Astrocyte (in vitro differentiated cells and primary cell): ENCODE data around the gene GABBR2. TPM values are rescaled to one million over a fixed set of nuclear protein-coding genes. Genes with fewer than 3 reads are reported as not detected.

Experiments
- DNase-seq: peaks from one replicate; pipeline ENCODE4 v3.0.0-alpha.2; 2010; ENCODE audit warnings: low read depth
- FAIRE-seq: peaks from 2 replicates; lab custom pipeline; 2011; peaks lifted over from hg19 to GRCh38; lab: Jason Lieb, UNC
- H2AFZ ChIP-seq: 2 replicates; pipeline ENCODE4 v1.6.0; 2012; ENCODE audit warnings: low read depth, low read length, inconsistent platforms
- H3K27ac ChIP-seq: 2 replicates; pipeline ENCODE4 v1.5.1; 2011; ENCODE audit warnings: low read depth, low read length, inconsistent platforms
- H3K27me3 ChIP-seq: 2 replicates; pipeline ENCODE4 v1.6.0; 2011; ENCODE audit warnings: low read length, inconsistent platforms; ENCODE audit not compliant: insufficient read depth
- H3K36me3 ChIP-seq: 2 replicates; pipeline ENCODE4 v1.5.1; 2011; ENCODE audit warnings: low read length, inconsistent platforms; ENCODE audit not compliant: insufficient read depth
- H3K4me1 ChIP-seq: 2 replicates; pipeline ENCODE4 v1.5.1; 2011; ENCODE audit warnings: low read length, inconsistent platforms; ENCODE audit not compliant: insufficient read depth
- H3K4me2 ChIP-seq: 2 replicates; pipeline ENCODE4 v1.6.0; 2012; ENCODE audit warnings: low read length, inconsistent platforms
- H3K4me3 ChIP-seq: 2 replicates; pipeline ENCODE4 v1.5.1; 2011; ENCODE audit warnings: low read depth, mild to moderate bottlenecking, low read length, inconsistent platforms; ENCODE audit not compliant: insufficient read depth
- H3K79me2 ChIP-seq: 2 replicates; pipeline ENCODE4 v1.6.0; 2012; ENCODE audit warnings: mild to moderate bottlenecking, low read length, inconsistent platforms; ENCODE audit not compliant: insufficient read depth
- H3K9ac ChIP-seq: 2 replicates; pipeline ENCODE4 v1.6.0; 2012; ENCODE audit warnings: mild to moderate bottlenecking, low read length, inconsistent platforms
- H3K9me3 ChIP-seq: 2 replicates; pipeline ENCODE4 v1.5.1; 2012; ENCODE audit warnings: low read depth, mild to moderate bottlenecking, low read length, inconsistent platforms; ENCODE audit not compliant: insufficient read depth
- H4K20me1 ChIP-seq: 2 replicates; pipeline ENCODE4 v1.6.0; 2012; ENCODE audit warnings: low read length, inconsistent platforms; ENCODE audit not compliant: insufficient read depth
- H3K27ac Mint-ChIP-seq: one replicate; pipeline ENCODE4 v1.8.0; 2021; ENCODE audit warnings: mild to moderate bottlenecking, mixed read lengths; ENCODE audit not compliant: unreplicated experiment
- H3K27me3 Mint-ChIP-seq: one replicate; pipeline ENCODE4 v1.8.0; 2021; ENCODE audit warnings: low read depth, mixed read lengths; ENCODE audit not compliant: unreplicated experiment
- H3K36me3 Mint-ChIP-seq: one replicate; pipeline ENCODE4 v1.8.0; 2021; ENCODE audit warnings: low read depth, mixed read lengths; ENCODE audit not compliant: unreplicated experiment
- H3K4me1 Mint-ChIP-seq: one replicate; pipeline ENCODE4 v1.8.0; 2021; ENCODE audit warnings: low read depth, mixed read lengths; ENCODE audit not compliant: unreplicated experiment
- H3K4me3 Mint-ChIP-seq: one replicate; pipeline ENCODE4 v1.8.0; 2021; ENCODE audit warnings: mild to moderate bottlenecking, moderate library complexity, mixed read lengths; ENCODE audit not compliant: unreplicated experiment
- H3K9me3 Mint-ChIP-seq: one replicate; pipeline ENCODE4 v1.8.0; 2021; ENCODE audit warnings: mild to moderate bottlenecking, mixed read lengths; ENCODE audit not compliant: unreplicated experiment
- EZH2 ChIP-seq: IDR thresholded peaks from 2 replicates; pipeline ENCODE4 v1.6.1; 2012; ENCODE audit warnings: mild to moderate bottlenecking, low read length, inconsistent platforms; ENCODE audit not compliant: insufficient read depth
- total RNA-seq: library from RNA; stranded (reverse); gene quantifications from 2 replicates; pipeline ENCODE4 v1.2.1, GENCODE V29; 2021
- TF ChIP-seq, protein P1 (sequence below): IDR thresholded peaks from 2 replicates; pipeline ENCODE4 v1.5.1; 2011; ENCODE audit warnings: low read depth, mild to moderate bottlenecking, inconsistent platforms, low read length, moderate library complexity; ENCODE audit not compliant: insufficient read depth

GABBR2 gene
- total RNA-seq, 1 donor from 2014 or later: 2.0 TPM

DNA sequence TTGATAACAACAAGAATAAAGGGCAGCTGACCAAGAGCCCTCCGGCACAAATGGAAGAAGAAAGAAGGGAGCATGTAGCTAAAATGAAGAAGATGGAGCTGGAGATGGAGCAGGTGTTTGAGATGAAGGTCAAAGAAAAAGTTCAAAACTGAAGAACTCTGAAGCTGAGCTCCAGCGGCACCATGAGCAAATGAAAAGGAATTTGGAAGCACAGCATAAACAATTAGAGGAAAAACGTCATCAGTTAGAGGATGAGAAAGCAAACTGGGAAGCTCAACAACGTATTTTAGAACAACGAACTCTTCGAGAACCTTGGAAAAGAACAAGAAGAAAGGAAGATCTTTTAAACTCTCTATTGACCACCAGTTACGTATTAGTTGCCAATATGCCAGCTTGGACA is 100.9 kb downstream of the GABBR2 start:
- Mint-ChIP-seq H3K36me3 (no peaks in the 10 kb centered on the region), H3K9me3 (no peaks in the 10 kb centered on the region), H3K4me3 (no peak overlapping the region), H3K27ac (peak overlapping the region; percentile 2), H3K27me3 (peaks cover 18% of the 10 kb centered on the region), H3K4me1 (peaks cover 12% of the 10 kb centered on the region)
- DNase-seq (peak; percentile 88), FAIRE-seq (peak; percentile 23)
- H3K27ac ChIP-seq: peak overlapping the region; percentile 52
- peak overlapping the region; percentile 68 for H3K4me2 ChIP-seq
- no peak overlapping the region for H3K9ac ChIP-seq
- H2AFZ ChIP-seq: peak overlapping the region; percentile 41
- no peaks in the 10 kb centered on the region for H3K79me2 ChIP-seq
- no peak overlapping the region for H3K4me3 ChIP-seq
- H3K36me3 ChIP-seq: no peaks in the 10 kb centered on the region
- TF ChIP-seq EZH2: no peak
- TF ChIP-seq, protein P1, sequence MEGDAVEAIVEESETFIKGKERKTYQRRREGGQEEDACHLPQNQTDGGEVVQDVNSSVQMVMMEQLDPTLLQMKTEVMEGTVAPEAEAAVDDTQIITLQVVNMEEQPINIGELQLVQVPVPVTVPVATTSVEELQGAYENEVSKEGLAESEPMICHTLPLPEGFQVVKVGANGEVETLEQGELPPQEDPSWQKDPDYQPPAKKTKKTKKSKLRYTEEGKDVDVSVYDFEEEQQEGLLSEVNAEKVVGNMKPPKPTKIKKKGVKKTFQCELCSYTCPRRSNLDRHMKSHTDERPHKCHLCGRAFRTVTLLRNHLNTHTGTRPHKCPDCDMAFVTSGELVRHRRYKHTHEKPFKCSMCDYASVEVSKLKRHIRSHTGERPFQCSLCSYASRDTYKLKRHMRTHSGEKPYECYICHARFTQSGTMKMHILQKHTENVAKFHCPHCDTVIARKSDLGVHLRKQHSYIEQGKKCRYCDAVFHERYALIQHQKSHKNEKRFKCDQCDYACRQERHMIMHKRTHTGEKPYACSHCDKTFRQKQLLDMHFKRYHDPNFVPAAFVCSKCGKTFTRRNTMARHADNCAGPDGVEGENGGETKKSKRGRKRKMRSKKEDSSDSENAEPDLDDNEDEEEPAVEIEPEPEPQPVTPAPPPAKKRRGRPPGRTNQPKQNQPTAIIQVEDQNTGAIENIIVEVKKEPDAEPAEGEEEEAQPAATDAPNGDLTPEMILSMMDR: no peak
- H4K20me1 ChIP-seq: no peaks in the 10 kb centered on the region
- no peaks in the 10 kb centered on the region for H3K4me1 ChIP-seq
- no peaks in the 10 kb centered on the region for H3K27me3 ChIP-seq
- no peaks in the 10 kb centered on the region for H3K9me3 ChIP-seq

DNA sequence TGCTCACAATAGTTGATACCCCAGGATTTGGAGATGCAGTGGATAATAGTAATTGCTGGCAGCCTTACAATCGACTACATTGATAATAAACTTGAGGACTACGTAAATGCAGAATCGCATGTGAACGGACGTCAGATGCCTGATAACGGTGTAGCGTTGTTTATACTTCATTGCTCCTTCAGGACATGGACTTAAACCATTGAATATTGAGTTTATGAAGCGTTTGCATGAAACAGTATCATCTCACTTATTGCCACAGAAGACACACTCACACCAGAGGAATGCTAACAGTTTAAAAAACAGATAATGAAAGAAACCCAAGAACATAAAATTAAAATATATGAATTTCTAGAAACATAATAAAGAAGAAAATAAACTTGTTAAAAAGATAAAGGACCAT is 101.6 kb downstream of the GABBR2 start:
- H3K4me2 ChIP-seq: no peak overlapping the region
- H3K27me3 ChIP-seq: no peaks in the 10 kb centered on the region
- H3K4me1 ChIP-seq: no peaks in the 10 kb centered on the region
- H3K4me3 ChIP-seq: no peak overlapping the region
- FAIRE-seq (no peak), DNase-seq (peak; percentile 56)
- no peak overlapping the region for H2AFZ ChIP-seq
- H3K27ac Mint-ChIP-seq: no peak overlapping the region
- H3K4me3 Mint-ChIP-seq: no peak overlapping the region
- no peak overlapping the region for H3K27ac ChIP-seq
- H3K9me3 Mint-ChIP-seq: no peaks in the 10 kb centered on the region
- TF ChIP-seq, protein P1: no peak
- no peak for TF ChIP-seq EZH2
- peaks cover 22% of the 10 kb centered on the region for H3K27me3 Mint-ChIP-seq
- no peaks in the 10 kb centered on the region for H4K20me1 ChIP-seq
- peaks cover 12% of the 10 kb centered on the region for H3K4me1 Mint-ChIP-seq
- H3K79me2 ChIP-seq: no peaks in the 10 kb centered on the region
- no peaks in the 10 kb centered on the region for H3K9me3 ChIP-seq
- no peaks in the 10 kb centered on the region for H3K36me3 ChIP-seq
- H3K36me3 Mint-ChIP-seq: no peaks in the 10 kb centered on the region
- no peak overlapping the region for H3K9ac ChIP-seq

DNA sequence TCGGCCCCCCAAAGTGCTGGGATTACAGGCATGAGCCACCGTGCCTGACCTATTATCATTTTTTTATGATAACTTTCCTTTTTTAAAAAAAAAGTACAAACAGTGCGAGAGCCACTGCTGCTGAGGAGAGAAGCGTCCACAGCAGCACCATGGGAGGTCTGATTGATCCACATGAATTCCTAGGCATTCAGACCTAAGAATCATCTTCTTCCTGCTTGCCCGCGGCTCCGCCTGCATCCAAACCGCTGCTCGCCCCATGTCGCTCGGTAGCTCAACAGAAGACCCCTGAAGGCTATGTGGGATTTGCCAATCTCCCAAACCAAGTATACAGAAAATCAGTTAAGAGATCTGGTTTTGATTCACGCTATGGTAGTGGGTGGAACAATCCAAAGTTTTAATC is 102.0 kb downstream of the GABBR2 start:
- Mint-ChIP-seq H3K9me3 (no peaks in the 10 kb centered on the region), H3K27me3 (peaks cover 23% of the 10 kb centered on the region), H3K36me3 (no peaks in the 10 kb centered on the region), H3K4me1 (peaks cover 12% of the 10 kb centered on the region), H3K4me3 (no peak overlapping the region), H3K27ac (no peak overlapping the region)
- no peak overlapping the region for H3K4me2 ChIP-seq
- no peaks in the 10 kb centered on the region for H3K9me3 ChIP-seq
- H3K9ac ChIP-seq: no peak overlapping the region
- H4K20me1 ChIP-seq: no peaks in the 10 kb centered on the region
- no peaks in the 10 kb centered on the region for H3K79me2 ChIP-seq
- H3K27ac ChIP-seq: no peak overlapping the region
- TF ChIP-seq EZH2: no peak
- TF ChIP-seq, protein P1: no peak
- H3K27me3 ChIP-seq: no peaks in the 10 kb centered on the region
- no peaks in the 10 kb centered on the region for H3K4me1 ChIP-seq
- DNase-seq (peak; percentile 69), FAIRE-seq (no peak)
- H2AFZ ChIP-seq: no peak overlapping the region
- no peaks in the 10 kb centered on the region for H3K36me3 ChIP-seq
- no peak overlapping the region for H3K4me3 ChIP-seq
